Renal cortical epithelial cell (primary cell): ENCODE measurements around the gene ARHGAP10. TPM values are rescaled to one million over a fixed set of nuclear protein-coding genes. Genes with fewer than 3 reads are reported as not detected.

Source experiments
- DNase-seq: peaks from one replicate; pipeline ENCODE4 v3.0.0-alpha.2; 2011; ENCODE audit warnings: low read depth
- total RNA-seq: library from RNA; depleted of rRNA; stranded (reverse); fragments of >200 nt; gene quantifications from 2 replicates; pipeline ENCODE4 v1.2.3, GENCODE V29; 2014

The ARHGAP10 gene
- total RNA-seq, 1 donor from 2014 or later = 18.3 TPM

DNA sequence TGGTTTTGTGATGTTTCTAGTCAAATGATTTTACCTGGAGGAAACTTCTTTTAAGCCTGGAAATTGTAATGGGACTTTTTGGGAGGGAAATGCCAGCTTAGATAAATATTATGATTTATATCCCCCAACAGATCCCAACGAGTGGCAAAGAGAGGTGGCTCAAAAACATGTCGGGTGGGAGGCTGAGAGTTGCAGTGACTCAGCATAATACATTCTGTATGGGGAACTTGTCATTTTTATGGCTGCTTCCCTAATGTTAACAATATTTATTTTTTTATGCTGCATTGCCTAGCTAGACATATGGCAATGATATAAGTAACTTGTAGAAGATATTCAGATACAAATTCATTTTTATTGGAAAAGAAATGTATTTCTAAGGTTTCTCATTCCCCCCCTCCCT is 219.0 kb downstream of the ARHGAP10 start:
- DNase-seq = no peak

DNA sequence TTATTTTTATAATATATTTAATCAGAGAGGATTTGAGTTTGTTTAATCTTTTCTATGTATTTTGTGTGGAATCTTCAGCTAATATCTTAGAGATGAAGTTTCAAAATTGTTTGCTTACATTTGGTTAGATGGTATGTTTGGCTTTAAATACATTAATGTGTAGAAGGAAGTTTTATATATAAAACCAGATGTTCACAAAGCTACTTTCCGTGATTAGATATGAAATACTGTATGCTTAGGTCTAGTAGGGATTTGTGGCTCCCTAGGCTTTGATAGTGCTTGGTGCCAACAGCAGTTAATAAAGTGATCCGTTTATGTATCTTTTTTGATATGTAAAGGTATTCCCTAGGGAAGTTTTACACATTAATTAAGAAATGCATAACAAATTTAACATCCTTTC is 223.0 kb downstream of the ARHGAP10 start:
- no peak for DNase-seq

DNA sequence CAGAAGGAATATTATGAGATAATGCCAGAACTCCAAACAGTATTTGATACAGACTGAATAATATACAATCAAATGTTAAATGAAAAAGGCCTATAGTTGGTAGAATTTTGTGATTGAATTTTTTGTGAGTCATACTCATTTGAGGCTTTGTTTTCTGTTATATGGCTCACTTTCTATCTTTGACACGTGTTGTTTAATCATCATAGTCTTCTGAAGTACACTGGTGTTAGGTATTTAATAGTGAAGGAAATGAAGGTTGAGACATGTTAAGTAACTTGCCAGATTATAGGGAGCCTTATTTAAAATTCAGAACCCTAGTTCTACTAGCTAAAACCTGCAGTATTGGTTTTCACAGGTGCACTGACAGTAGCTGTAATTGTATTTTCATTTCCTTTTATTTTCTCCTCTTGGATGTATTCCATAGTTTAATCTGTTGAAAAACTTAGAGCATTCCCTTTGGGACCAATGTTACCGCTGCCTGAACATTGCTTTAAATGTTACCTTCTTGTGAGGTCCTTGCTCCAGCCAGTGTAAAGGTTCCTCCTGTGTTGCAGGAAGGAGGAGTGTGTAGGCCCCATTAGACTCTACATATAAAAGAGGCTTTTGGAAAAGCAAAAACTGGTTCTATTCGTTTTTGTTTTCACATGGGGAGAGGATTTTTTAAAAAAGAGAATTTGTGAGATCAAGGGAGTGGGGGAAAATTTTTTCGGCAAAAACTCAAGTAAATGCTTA is 224.1 kb downstream of the ARHGAP10 start:
- DNase-seq = peak; percentile 16

DNA sequence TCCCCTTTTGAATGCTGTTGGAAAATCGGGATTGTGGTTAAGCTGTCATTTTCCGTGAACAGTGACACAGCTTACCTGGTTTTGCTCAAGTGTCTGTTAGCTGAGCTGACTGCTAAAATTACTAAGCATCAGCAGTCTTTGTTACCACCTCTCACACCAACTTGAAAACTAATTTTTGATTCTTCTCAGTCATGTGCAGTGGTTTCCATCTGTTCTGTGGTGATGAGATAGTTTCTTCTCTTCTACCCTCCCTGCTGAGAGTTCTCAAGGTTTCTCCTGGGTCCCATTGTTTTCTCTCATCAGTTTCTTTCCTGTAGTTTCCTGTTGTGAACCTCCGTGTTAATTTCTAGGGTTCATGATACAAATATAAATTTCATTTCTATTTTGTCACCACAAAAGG is 225.6 kb downstream of the ARHGAP10 start:
- no peak for DNase-seq

DNA sequence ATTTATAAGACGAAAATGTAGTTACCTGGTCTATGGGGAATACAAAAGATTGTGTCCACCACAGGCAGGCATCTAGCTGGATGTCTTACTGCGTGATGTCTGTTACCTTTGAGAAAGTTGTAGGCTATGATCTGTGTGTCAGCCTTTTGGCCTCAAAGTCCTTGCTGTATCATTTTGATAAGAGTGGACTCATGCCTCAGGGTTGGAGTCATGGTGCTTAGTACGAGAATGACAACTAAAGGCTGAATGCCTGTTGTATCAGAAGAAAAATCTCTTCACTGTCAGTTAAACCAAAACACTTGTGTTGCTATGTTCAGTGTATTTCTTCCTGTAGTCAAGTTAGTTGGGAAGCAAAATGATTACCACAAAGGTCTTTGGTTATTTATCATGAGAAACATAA is 226.2 kb downstream of the ARHGAP10 start:
- DNase-seq = no peak

DNA sequence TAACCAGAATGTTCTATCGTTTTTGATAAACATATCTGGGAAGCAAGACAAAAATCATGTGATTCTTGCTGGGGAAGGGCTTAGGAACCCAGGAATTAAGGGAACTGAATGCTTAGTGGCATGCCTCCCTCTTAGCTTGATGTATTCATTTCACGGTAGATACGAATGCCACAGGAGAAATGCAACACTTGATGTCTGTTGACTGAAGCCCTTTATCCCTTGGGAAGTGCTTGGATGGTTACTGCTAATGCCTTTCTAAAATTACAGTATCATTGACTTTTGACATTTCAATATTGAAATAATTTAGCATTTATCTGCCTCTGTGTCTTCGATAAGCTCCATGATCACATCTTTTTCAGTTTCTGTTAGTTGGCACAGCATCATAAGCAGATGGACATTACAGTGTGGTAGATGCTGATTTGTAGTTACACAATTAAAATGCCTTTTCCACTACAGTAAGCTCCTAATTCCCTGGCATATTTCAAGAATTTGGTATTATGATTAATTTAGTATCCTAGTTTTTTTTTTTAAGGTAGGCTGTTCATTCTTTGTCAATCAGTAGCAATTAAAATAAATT is 226.7 kb downstream of the ARHGAP10 start:
- no peak for DNase-seq

DNA sequence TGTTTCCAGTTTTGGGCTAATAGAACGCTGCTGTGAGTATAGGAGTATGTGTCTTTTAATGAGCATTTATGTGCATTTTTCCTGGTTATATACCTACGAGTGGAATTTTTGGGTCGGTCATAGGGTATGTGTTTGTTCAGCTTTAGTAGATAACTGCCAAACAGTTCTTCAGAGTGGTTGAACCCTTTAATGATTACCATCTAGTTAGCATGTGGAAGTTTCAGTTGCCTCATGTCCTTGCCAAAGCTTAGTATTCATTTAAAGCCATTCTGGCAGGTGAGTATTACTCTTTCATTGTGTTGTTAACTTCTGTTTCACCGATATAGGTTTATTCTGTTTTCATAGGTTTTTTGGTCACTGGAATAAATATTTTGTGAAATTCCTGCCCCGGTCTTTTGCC is 229.1 kb downstream of the ARHGAP10 start:
- DNase-seq = peak; percentile 38

DNA sequence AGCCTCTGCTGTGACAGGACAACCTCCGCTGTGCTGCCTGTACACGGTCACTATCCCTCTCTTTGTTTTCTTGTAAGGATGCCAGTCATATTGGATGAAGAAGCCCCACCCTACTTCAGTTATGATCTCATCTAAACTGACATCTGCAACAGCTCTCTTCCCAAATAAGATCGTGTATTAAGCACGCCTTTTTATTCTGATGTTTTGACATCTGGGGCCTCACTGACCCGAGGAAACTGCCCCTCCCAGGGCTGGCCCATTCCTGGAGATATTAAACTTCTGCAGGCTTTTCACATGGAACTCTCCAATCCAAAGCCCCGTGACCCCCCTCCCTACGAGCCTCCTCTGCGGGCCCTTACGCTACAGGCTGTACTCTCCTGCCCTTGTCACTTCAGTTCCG is 232.0 kb downstream of the ARHGAP10 start:
- DNase-seq = no peak

DNA sequence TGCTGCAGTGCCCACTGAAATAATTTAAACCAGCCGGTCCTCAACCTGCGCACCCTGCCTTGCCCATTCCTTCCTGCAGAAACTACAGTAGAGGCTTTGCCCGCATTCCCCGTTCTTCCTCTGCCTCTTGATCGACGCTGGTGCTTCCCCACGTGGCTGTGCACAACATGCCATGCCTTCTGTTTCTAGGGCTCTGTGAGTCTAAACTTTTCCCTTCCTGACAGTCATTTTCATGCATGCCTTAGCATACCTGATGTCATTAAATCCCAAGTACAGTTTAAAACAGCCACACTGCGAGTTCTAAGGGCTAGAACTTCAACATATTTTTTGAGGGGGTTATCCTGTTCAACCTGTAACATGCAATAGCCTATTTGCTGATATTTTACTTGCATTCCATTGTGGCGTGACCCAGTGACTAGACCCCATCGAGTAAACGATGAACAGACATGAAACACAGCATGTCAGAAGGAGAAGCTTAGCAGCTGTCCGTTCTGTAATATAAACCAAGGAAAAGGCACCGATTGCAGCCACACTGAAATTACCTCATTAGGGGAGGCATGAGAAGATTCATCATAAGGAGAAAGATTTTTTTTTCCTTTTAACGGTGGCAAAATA is 232.5 kb downstream of the ARHGAP10 start:
- DNase-seq = no peak

DNA sequence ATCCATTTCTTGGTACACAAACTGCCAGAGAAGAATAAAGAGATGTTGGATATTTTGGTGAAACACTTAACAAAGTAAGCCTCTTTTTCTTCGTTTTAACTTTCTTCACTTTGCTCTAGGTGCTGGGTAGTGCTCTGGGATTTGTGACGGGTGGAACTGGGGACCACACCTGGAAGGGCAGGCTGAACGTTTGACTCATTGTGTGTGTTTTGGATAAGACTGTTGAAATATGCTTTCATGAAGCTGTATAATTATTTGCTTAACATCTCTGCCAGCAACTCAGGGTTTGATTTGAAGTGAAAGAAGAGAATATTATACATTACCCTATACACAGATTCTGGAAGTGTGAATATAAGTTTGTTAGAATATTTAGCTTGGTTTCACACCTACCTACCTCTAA is 233.2 kb downstream of the ARHGAP10 start:
- DNase-seq = no peak

DNA sequence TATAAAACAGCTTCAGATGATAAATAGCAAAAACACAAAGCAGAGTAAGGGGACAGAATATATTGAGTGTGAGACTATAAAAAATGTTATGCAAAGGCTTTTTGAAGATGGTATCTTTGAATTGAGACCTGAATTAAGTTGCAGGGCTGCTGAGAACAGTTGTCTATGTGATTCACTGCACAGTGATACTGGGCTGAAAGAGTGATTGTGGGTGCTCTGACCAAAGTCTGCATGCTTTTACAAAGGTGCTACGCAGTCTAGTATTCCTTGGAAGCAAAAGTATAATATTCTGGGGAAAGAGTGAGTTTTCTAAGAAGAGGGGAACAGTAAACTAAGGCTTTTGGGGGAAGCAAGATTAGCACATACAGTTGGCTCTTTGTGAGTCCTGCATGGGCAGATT is 234.0 kb downstream of the ARHGAP10 start:
- DNase-seq = no peak

DNA sequence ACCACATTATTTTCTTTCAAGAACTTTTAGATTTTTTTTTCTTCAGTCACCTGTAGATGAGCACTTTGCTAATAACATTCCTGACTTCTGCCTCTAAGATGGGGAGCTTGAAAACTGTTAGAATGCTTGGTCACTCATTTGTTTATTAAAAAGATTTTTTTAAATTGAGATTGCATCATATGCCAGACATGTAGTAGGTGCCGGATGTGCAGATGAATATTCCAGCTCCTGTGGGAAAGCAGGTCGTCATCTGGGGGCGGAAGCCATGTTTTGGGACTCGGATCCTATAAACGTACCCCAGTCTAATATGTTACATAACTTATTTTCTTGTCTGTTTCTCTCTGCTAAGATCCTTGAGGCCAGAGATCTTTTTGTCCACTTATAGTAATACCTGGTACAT is 236.8 kb downstream of the ARHGAP10 start:
- DNase-seq = no peak

DNA sequence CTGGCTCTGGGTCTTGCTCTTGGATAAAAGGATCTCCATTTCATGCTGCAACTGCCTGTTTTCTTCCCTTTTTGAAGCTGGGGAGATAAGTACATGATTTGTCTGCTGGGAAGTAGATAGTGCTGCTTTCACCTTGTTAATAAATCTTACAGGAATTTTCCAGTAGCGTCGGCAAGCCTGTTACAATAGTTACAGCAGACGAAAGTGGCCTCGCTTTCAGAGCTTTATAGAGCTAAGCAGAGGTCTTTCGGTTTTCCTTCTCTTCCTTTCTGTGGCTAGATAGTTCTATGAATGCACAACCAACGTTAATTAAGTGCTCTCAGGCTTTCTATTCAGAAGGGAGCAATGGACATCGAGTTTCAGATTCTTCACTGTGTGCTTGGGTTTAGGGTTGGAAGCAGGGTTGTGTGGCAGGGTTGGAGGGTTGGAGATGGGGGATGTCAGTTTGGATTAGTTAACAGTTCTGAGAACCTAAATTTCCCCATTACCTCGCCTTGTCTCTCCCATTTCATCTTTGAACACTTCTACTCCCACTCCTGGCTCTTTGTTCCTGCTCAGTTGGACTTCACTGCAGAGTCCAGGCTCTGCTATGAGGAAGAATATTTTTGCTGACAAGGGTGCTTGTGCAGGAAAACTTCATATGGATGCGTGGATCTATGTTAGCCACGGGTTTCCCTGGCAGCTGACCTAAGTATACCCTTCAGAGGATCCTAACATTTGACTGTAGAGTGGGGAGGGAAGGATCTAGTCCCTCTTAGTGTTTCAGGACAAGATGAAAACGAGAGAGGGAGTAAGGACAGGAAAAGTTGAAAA is 237.9 kb downstream of the ARHGAP10 start:
- no peak for DNase-seq

DNA sequence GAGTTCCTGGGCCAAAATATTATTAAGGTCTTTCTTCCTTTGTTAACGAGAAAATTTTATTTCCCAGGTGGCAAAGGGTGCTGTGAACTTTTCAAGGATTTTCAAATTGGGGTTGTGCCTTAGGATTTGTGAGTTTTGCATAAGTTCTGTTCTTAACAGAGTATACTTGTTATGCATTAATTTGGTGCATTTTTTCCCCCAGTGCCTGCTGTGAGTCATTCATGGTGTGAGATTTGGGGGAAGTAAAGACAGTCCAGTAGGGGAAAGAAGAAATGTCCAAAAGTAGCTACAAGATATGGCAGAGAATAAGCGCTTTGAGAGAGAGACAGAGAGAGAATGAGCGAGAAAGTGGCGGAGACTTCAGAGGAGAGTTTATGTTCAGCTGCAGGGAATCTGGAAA is 239.2 kb downstream of the ARHGAP10 start:
- no peak for DNase-seq

DNA sequence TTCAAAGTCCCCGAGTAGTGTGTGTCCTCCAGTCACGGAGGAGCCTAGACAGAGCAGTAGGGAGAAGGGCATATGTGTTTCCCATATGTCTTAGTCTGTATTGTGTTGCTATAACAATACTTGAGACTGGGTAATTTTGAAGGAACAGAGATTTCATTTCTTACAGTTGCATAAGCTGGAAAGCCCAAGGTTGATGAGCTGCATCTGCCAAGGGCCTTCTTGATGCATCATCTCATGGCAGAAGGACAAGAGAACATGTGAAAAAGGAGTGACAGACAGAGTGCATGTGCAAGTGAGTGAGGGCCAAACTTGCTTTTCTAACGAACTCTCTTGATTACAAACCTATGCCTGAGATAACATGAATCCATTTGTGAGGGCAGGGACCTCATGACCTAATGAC is 243.4 kb downstream of the ARHGAP10 start:
- DNase-seq = no peak

DNA sequence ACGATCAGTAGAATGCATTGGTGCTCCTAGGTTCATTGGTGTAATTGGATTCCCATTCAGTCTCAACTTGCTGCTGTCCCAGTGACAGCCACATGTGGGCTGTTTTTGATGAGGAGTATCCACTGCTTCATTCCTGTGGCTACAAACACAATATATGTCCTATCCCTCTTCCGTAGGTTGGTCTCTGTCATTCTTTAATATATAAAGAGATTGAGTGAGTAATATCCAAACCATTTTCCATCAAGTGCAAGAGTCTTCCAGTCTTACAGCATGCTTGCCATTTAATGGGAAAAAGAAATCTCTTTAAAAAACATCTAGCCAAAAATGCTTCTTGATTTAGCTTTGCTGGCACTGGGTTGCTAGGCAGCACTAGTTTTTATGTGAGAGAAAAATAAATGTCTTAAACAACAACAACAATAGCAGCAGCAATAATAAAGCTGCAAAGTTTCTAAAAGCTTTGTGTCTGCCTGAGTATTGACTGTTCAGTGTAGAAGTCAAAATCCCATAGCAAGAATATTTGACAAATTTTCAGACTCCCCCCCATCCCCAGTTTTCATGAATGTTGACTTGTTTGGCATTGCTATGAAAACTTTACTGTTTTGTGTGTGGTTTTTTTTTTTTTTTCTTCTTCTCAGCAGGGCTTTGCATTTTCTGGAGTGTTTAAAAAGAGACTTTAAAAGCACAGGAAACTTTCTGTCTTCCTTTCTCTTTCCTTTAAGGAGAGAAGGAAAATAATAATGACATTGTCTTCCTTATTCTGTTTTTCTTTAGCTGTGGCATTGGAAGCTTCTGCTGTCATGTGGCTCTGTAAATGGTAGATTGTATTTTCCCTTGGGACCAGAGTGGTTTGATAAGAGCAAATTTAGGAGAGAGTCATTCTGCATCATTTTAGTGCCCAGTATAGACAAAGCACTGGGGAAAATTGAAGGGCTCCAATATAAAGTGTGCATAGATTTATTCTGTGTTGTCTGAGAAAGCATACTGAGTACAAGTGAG is 244.3 kb downstream of the ARHGAP10 start:
- DNase-seq = peak; percentile 33

DNA sequence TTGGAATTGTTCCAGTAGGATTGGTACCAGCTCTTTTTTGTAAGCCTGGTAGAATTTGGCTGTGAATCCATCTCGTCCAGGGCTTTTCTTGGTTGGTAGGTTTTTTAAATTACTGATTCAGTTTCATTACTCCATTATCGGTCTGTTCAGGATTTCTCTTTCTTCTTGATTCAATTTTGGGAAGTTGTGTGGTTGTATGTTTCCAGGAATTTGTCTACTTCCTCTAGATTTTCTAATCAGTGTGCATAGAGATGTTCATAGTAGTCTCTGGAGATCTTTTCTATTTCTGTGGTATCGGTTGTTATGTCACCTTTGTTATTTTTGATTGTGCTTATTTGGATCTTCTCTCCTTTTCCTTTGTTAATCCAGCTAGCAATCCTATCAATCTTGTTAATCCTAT is 248.7 kb downstream of the ARHGAP10 start:
- DNase-seq = no peak

DNA sequence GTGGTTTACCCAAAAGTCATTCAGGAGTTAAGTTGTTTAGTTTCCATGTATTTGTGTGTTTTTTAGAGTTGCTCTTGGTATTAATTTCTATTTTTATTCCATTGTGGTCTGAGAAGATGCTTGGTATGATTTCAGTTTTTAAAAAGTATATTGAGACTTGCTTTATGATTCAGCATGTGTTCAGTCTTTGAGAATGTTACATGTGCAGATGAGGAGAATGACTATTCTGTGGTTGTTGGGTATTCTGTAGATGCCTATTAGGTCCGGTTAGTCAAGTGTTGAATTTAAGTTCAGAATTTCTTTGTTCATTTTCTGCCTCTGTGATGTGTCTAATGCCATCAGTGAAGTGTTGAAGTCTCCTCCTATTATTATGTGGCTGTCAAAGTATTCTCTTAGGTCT is 249.4 kb downstream of the ARHGAP10 start:
- DNase-seq = peak; percentile 49

DNA sequence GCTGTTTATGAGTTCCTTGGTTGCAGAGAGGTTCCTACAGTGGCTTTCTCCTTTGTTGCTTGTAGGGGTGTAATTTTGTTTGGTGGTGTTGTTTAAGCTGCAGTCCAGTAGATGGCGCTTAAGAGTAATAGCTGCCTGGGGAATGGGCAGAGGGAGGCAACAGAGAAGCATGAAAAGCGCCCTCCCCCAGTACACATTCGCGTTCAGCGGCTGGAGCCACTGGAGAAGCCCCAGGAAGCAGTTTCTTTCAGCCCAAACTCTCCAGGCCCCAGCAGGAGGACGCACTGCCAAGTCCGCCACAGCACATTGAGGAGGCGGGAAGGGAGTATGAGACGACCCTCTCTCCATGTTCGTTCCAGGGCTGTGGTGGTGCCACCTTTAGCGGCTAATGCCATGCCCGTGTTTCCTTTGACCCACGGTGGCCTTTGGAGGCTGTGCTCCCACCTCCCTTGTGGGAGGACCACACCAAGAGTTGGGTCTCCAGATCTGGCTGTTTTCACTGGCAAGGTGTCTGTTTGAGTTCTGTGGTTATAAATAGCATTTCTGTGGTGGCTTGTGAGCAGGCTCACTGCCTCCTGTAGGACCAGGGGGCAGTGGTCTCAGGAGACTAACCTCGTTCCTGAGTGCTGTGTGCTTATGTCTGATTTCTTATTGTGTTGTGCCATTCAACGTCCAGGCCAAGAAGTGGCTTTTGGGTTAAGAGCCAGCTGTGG is 252.3 kb downstream of the ARHGAP10 start:
- peak; percentile 31 for DNase-seq

DNA sequence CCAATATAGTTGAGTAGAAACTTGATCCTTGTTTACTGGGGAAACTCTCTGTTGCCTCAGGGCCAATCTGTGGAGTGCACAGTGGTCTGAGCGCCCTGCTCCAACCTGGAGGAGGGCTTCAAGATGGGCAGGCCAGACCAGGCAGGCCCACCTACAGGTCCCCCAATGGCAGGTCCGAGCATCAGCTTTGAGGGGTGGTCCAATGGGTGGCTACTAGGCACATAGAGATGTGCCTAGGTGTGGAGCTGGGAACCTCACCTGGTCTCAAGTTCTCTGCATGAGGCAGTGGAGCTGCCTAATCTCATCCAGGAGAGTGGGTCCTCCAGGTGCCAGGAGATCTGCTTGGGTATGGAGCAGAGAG is 252.9 kb downstream of the ARHGAP10 start:
- DNase-seq = no peak

DNA sequence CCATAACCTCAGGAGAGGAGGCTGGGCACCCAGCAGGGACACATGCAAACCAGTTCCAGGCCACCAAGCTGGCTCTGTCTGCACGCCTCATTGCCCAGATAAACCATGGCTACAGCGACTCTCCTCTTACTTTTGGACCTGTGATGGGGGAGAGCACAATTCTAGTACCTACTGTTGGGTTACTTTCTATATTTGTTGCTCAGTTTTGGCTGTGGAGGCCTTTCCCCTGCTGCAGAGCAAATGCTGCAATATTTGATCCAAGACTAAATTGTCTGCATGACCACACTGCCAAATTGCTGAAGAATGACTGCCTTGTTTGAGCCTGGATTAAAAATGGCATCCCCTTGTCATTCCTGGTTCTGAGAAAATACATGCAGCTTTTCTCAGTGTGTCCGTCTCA is 253.5 kb downstream of the ARHGAP10 start:
- DNase-seq = no peak
